GM12865 (cell line): ENCODE results near the gene ELFN2.

Source experiments
- DNase-seq: peaks from one replicate; pipeline ENCODE4 v3.0.0; 2010; ENCODE audit warnings: low read depth
- H3K4me3 ChIP-seq: 2 replicates; pipeline ENCODE4 v1.5.1; 2011; ENCODE audit warnings: mild to moderate bottlenecking, low read depth, low read length, control low read depth
- TF ChIP-seq, protein P1 (sequence below): IDR thresholded peaks from 2 replicates; pipeline ENCODE4 v1.5.1; 2011; ENCODE audit warnings: low read length, control low read depth, low read depth, inconsistent platforms; ENCODE audit not compliant: insufficient read depth; ENCODE audit errors: missing control alignments

The ELFN2 gene

GRCh38 chr22:37354670-37355069, 72.6 kb downstream of the ELFN2 start:
- TF ChIP-seq, protein P1, sequence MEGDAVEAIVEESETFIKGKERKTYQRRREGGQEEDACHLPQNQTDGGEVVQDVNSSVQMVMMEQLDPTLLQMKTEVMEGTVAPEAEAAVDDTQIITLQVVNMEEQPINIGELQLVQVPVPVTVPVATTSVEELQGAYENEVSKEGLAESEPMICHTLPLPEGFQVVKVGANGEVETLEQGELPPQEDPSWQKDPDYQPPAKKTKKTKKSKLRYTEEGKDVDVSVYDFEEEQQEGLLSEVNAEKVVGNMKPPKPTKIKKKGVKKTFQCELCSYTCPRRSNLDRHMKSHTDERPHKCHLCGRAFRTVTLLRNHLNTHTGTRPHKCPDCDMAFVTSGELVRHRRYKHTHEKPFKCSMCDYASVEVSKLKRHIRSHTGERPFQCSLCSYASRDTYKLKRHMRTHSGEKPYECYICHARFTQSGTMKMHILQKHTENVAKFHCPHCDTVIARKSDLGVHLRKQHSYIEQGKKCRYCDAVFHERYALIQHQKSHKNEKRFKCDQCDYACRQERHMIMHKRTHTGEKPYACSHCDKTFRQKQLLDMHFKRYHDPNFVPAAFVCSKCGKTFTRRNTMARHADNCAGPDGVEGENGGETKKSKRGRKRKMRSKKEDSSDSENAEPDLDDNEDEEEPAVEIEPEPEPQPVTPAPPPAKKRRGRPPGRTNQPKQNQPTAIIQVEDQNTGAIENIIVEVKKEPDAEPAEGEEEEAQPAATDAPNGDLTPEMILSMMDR, result no peak
- H3K4me3 ChIP-seq, result no peak overlapping the region
- no peak for DNase-seq

DNA sequence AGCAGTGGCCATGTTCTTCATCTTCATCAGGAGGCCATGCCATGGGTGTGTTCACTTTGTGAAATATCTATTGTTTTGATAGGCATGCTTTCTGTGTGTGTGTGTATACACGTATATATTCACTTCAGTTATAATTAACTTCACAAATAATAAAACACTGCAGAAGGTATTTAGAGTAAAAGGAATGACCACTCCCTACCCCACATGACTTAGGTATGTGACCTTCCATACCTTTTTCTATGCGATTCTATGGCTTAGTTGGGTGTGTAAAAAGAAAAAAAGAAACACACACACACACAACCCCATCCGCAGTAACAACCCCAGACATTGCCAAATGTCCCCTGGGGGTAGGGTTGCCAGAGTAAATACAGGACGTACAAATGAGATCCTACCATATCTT, 73.0 kb downstream of the ELFN2 start:
- DNase-seq, result no peak
- TF ChIP-seq, protein P1, result no peak
- no peak overlapping the region for H3K4me3 ChIP-seq

- H3K4me3 ChIP-seq, result no peak overlapping the region
- TF ChIP-seq, protein P1, result no peak
- no peak for DNase-seq
Measured at GRCh38 chr22:37353839-37354238, 73.4 kb downstream of the ELFN2 start.

GRCh38 chr22:37352481-37352880, 74.8 kb downstream of the ELFN2 start:
- TF ChIP-seq, protein P1, result no peak
- no peak overlapping the region for H3K4me3 ChIP-seq
- DNase-seq, result no peak

GRCh38 chr22:37351232-37351631, 76.0 kb downstream of the ELFN2 start:
- TF ChIP-seq, protein P1, result no peak
- DNase-seq, result no peak
- no peak overlapping the region for H3K4me3 ChIP-seq

DNA sequence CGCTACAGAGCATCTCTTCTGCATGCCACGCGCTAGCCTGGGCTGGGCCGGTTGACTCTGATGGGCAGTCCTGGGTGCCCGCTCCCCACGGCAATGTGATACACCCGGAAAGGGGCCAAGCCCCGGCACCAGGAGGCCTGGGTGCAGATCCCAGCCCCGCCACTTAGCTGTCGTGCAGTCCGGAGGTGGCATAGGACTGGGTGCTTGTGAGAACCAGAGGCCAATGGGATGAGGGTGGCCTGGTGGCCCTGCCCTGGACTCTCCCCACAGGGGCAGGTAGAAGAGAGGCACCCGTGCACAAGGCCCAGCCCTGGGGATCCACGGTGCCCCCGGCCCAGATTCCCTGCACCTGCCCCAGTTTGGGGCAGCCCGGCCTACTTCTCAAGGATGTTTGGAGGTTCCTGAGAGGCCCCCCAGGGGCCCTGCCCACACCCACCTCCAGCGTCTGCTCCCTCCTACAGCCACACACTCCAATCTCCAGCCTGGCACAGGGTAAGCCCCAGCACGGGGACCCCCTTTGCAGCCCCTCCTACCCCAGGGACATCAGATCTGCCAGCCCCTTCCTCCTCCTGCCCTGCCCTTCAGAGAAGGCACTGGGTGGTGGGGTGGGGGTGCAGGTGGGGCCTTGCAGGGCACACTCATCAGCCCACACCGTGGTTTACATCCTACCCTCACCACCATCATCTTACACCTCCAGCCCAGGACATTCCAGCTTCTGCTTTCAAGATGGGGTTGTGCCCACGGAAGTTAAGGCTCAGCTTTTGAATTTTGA, 78.0 kb downstream of the ELFN2 start:
- TF ChIP-seq, protein P1, result no peak
- H3K4me3 ChIP-seq, result no peak overlapping the region

GRCh38 chr22:37346505-37346895, 80.8 kb downstream of the ELFN2 start:
- no peak overlapping the region for H3K4me3 ChIP-seq
- DNase-seq, result no peak
- TF ChIP-seq, protein P1, result no peak

More for the DNA sequence above, 78.0 kb downstream of the ELFN2 start:
- DNase-seq, result no peak
